NB4 (cell line): ENCODE results near the gene GRIN3B.

Source experiments
- POLR2A ChIP-seq: IDR thresholded peaks from 2 replicates; pipeline ENCODE4 v1.6.1; 2011; ENCODE audit warnings: mild to moderate bottlenecking; ENCODE audit not compliant: insufficient read length; ENCODE audit errors: extremely low read depth
- TF ChIP-seq, protein P1 (sequence below): IDR thresholded peaks from one replicate; pipeline ENCODE4 v1.5.1; 2012; ENCODE audit warnings: low read depth, low read length
- TF ChIP-seq, protein P2 (sequence below): IDR thresholded peaks from 2 replicates; pipeline ENCODE4 v1.6.1; 2011; ENCODE audit warnings: low read depth, low read length

DNA sequence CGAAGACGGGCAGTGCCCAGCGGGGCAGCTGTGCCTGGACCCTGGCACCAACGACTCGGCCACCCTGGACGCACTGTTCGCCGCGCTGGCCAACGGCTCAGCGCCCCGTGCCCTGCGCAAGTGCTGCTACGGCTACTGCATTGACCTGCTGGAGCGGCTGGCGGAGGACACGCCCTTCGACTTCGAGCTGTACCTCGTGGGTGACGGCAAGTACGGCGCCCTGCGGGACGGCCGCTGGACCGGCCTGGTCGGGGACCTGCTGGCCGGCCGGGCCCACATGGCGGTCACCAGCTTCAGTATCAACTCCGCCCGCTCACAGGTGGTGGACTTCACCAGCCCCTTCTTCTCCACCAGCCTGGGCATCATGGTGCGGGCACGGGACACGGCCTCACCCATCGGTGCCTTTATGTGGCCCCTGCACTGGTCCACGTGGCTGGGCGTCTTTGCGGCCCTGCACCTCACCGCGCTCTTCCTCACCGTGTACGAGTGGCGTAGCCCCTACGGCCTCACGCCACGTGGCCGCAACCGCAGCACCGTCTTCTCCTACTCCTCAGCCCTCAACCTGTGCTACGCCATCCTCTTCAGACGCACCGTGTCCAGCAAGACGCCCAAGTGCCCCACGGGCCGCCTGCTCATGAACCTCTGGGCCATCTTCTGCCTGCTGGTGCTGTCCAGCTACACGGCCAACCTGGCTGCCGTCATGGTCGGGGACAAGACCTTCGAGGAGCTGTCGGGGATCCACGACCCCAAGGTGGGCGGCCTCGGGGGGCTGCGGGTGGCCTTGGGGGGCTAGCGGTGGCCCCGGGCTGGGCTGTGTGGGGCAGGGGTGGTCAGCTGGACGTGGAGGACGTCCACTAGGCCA, 4.8 kb downstream of the GRIN3B start:
- TF ChIP-seq, protein P1, sequence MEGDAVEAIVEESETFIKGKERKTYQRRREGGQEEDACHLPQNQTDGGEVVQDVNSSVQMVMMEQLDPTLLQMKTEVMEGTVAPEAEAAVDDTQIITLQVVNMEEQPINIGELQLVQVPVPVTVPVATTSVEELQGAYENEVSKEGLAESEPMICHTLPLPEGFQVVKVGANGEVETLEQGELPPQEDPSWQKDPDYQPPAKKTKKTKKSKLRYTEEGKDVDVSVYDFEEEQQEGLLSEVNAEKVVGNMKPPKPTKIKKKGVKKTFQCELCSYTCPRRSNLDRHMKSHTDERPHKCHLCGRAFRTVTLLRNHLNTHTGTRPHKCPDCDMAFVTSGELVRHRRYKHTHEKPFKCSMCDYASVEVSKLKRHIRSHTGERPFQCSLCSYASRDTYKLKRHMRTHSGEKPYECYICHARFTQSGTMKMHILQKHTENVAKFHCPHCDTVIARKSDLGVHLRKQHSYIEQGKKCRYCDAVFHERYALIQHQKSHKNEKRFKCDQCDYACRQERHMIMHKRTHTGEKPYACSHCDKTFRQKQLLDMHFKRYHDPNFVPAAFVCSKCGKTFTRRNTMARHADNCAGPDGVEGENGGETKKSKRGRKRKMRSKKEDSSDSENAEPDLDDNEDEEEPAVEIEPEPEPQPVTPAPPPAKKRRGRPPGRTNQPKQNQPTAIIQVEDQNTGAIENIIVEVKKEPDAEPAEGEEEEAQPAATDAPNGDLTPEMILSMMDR: no peak
- TF ChIP-seq POLR2A: no peak
- TF ChIP-seq, protein P2, sequence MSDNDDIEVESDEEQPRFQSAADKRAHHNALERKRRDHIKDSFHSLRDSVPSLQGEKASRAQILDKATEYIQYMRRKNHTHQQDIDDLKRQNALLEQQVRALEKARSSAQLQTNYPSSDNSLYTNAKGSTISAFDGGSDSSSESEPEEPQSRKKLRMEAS: no peak
